A549 (cell line): Measurements from ENCODE around the gene MAD1L1.

Experiments
- CHD2 ChIP-seq: fragments of 150-350 bp; IDR thresholded peaks from 2 replicates; pipeline ENCODE4 v1.6.1; 2014; ENCODE audit warnings: low read length; ENCODE audit not compliant: partially characterized antibody
- CHD4 ChIP-seq: fragments of 200-600 bp; sonication (generic); IDR thresholded peaks from 2 replicates; pipeline ENCODE4 v1.6.1; 2016; ENCODE audit warnings: antibody characterized with exemption, mild to moderate bottlenecking, borderline replicate concordance
- CTCF ChIP-seq: fragments of >200 bp; sonication (Bioruptor Twin); formaldehyde crosslinking; IDR thresholded peaks from 3 replicates; pipeline ENCODE4 v1.5.1; 2016
- MAFK ChIP-seq: fragments of 450-650 bp; IDR thresholded peaks from 2 replicates; pipeline ENCODE4 v1.6.1; 2014; ENCODE audit not compliant: partially characterized antibody
- NR3C1 ChIP-seq: fragments of >200 bp; sonication (Bioruptor Twin); formaldehyde crosslinking; IDR thresholded peaks from 3 replicates; pipeline ENCODE4 v1.6.1; 2017
- POLR2A ChIP-seq: IDR thresholded peaks from 2 replicates; pipeline ENCODE4 v1.6.1; 2012; ENCODE audit warnings: mild to moderate bottlenecking, low read length
- REST ChIP-seq: fragments of 200-600 bp; sonication (generic); IDR thresholded peaks from 2 replicates; pipeline ENCODE4 v1.6.1; 2016; ENCODE audit warnings: antibody characterized with exemption, mild to moderate bottlenecking, moderate library complexity
- SREBF2 ChIP-seq: fragments of 450-650 bp; IDR thresholded peaks from 2 replicates; pipeline ENCODE4 v1.6.1; 2014; ENCODE audit warnings: mild to moderate bottlenecking, moderate library complexity
- USF2 ChIP-seq: fragments of 450-650 bp; IDR thresholded peaks from 2 replicates; pipeline ENCODE4 v1.6.1; 2014; ENCODE audit warnings: antibody characterized with exemption

- TF ChIP-seq NR3C1 (no peak), CHD2 (no peak), CHD4 (no peak), USF2 (no peak), MAFK (no peak), CTCF (no peak), REST (no peak), POLR2A (no peak), SREBF2 (no peak)
Observed at GRCh38 chr7:1967512-1968396, 265.0 kb downstream of the MAD1L1 start.
